ENCODE measurements around the gene PCSK2.

Gene PCSK2

GRCh38 chr20:17495826-17496225, 269.0 kb downstream of the PCSK2 start:
- no peaks in the 10 kb centered on the region for H3K36me3 ChIP-seq (ENCODE audit: control insufficient read depth, insufficient read depth, low read length)
- H3K4me3 ChIP-seq (ENCODE audit: low read depth, low read length) = no peak overlapping the region
- H3K4me1 ChIP-seq (ENCODE audit: control insufficient read depth, insufficient read depth, low read length) = no peaks in the 10 kb centered on the region
- H3K9me3 ChIP-seq (ENCODE audit: control insufficient read depth, insufficient read depth, low read depth, low read length) = no peaks in the 10 kb centered on the region
- H3K27me3 ChIP-seq (ENCODE audit: control insufficient read depth, insufficient read depth, low read length) = no peaks in the 10 kb centered on the region
- no peak overlapping the region for H3K9ac ChIP-seq (ENCODE audit: low read length)
- H3K27ac ChIP-seq (ENCODE audit: low read depth, low read length) = no peak overlapping the region

GRCh38 chr20:17497821-17498580, 271.2 kb downstream of the PCSK2 start:
- Histone ChIP-seq H3K4me3 (ENCODE audit: low read depth, low read length) (no peak overlapping the region), H3K36me3 (ENCODE audit: control insufficient read depth, insufficient read depth, low read length) (no peaks in the 10 kb centered on the region), H3K27me3 (ENCODE audit: control insufficient read depth, insufficient read depth, low read length) (no peaks in the 10 kb centered on the region), H3K27ac (ENCODE audit: low read depth, low read length) (no peak overlapping the region), H3K4me1 (ENCODE audit: control insufficient read depth, insufficient read depth, low read length) (no peaks in the 10 kb centered on the region), H3K9ac (ENCODE audit: low read length) (no peak overlapping the region), H3K9me3 (ENCODE audit: control insufficient read depth, insufficient read depth, low read depth, low read length) (no peaks in the 10 kb centered on the region)

- H3K9ac ChIP-seq (ENCODE audit: low read length) = no peak overlapping the region
- no peak overlapping the region for H3K27ac ChIP-seq (ENCODE audit: low read depth, low read length)
- no peak overlapping the region for H3K4me3 ChIP-seq (ENCODE audit: low read depth, low read length)
- H3K9me3 ChIP-seq (ENCODE audit: control insufficient read depth, insufficient read depth, low read depth, low read length) = no peaks in the 10 kb centered on the region
- H3K27me3 ChIP-seq (ENCODE audit: control insufficient read depth, insufficient read depth, low read length) = no peaks in the 10 kb centered on the region
- no peaks in the 10 kb centered on the region for H3K4me1 ChIP-seq (ENCODE audit: control insufficient read depth, insufficient read depth, low read length)
- H3K36me3 ChIP-seq (ENCODE audit: control insufficient read depth, insufficient read depth, low read length) = no peaks in the 10 kb centered on the region
Measured at GRCh38 chr20:17498641-17499040, 271.8 kb downstream of the PCSK2 start.

GRCh38 chr20:17499041-17499440, 272.2 kb downstream of the PCSK2 start:
- Histone ChIP-seq H3K9me3 (ENCODE audit: control insufficient read depth, insufficient read depth, low read depth, low read length) (no peaks in the 10 kb centered on the region), H3K36me3 (ENCODE audit: control insufficient read depth, insufficient read depth, low read length) (no peaks in the 10 kb centered on the region)

GRCh38 chr20:17500271-17500670, 273.4 kb downstream of the PCSK2 start:
- Histone ChIP-seq H3K9me3 (ENCODE audit: control insufficient read depth, insufficient read depth, low read depth, low read length) (no peaks in the 10 kb centered on the region), H3K4me1 (ENCODE audit: control insufficient read depth, insufficient read depth, low read length) (peaks cover 9% of the 10 kb centered on the region), H3K4me3 (ENCODE audit: low read depth, low read length) (no peak overlapping the region), H3K9ac (ENCODE audit: low read length) (no peak overlapping the region), H3K27ac (ENCODE audit: low read depth, low read length) (no peak overlapping the region), H3K27me3 (ENCODE audit: control insufficient read depth, insufficient read depth, low read length) (no peaks in the 10 kb centered on the region), H3K36me3 (ENCODE audit: control insufficient read depth, insufficient read depth, low read length) (no peaks in the 10 kb centered on the region)

More at GRCh38 chr20:17499041-17499440, 272.2 kb downstream of the PCSK2 start:
- Histone ChIP-seq H3K9ac (ENCODE audit: low read length) (no peak overlapping the region), H3K27ac (ENCODE audit: low read depth, low read length) (no peak overlapping the region), H3K4me3 (ENCODE audit: low read depth, low read length) (no peak overlapping the region), H3K4me1 (ENCODE audit: control insufficient read depth, insufficient read depth, low read length) (no peaks in the 10 kb centered on the region), H3K27me3 (ENCODE audit: control insufficient read depth, insufficient read depth, low read length) (no peaks in the 10 kb centered on the region)

- Histone ChIP-seq H3K36me3 (ENCODE audit: control insufficient read depth, insufficient read depth, low read length) (no peaks in the 10 kb centered on the region), H3K9ac (ENCODE audit: low read length) (no peak overlapping the region), H3K27ac (ENCODE audit: low read depth, low read length) (no peak overlapping the region), H3K9me3 (ENCODE audit: control insufficient read depth, insufficient read depth, low read depth, low read length) (no peaks in the 10 kb centered on the region), H3K27me3 (ENCODE audit: control insufficient read depth, insufficient read depth, low read length) (no peaks in the 10 kb centered on the region), H3K4me3 (ENCODE audit: low read depth, low read length) (no peak overlapping the region), H3K4me1 (ENCODE audit: control insufficient read depth, insufficient read depth, low read length) (peaks cover 10% of the 10 kb centered on the region)
Measured at GRCh38 chr20:17500826-17501225, 274.0 kb downstream of the PCSK2 start.

GRCh38 chr20:17501701-17502100, 274.9 kb downstream of the PCSK2 start:
- H3K4me1 ChIP-seq (ENCODE audit: control insufficient read depth, insufficient read depth, low read length) = peaks cover 10% of the 10 kb centered on the region
- no peak overlapping the region for H3K4me3 ChIP-seq (ENCODE audit: low read depth, low read length)
- no peak overlapping the region for H3K9ac ChIP-seq (ENCODE audit: low read length)
- H3K9me3 ChIP-seq (ENCODE audit: control insufficient read depth, insufficient read depth, low read depth, low read length) = no peaks in the 10 kb centered on the region
- H3K27me3 ChIP-seq (ENCODE audit: control insufficient read depth, insufficient read depth, low read length) = no peaks in the 10 kb centered on the region
- no peaks in the 10 kb centered on the region for H3K36me3 ChIP-seq (ENCODE audit: control insufficient read depth, insufficient read depth, low read length)
- no peak overlapping the region for H3K27ac ChIP-seq (ENCODE audit: low read depth, low read length)

- Histone ChIP-seq H3K4me1 (ENCODE audit: control insufficient read depth, insufficient read depth, low read length) (peaks cover 10% of the 10 kb centered on the region), H3K9me3 (ENCODE audit: control insufficient read depth, insufficient read depth, low read depth, low read length) (no peaks in the 10 kb centered on the region), H3K27me3 (ENCODE audit: control insufficient read depth, insufficient read depth, low read length) (no peaks in the 10 kb centered on the region), H3K9ac (ENCODE audit: low read length) (no peak overlapping the region), H3K27ac (ENCODE audit: low read depth, low read length) (no peak overlapping the region), H3K36me3 (ENCODE audit: control insufficient read depth, insufficient read depth, low read length) (no peaks in the 10 kb centered on the region), H3K4me3 (ENCODE audit: low read depth, low read length) (no peak overlapping the region)
Measured at GRCh38 chr20:17502105-17502504, 275.3 kb downstream of the PCSK2 start.

- Histone ChIP-seq H3K9me3 (ENCODE audit: control insufficient read depth, insufficient read depth, low read depth, low read length) (no peaks in the 10 kb centered on the region), H3K9ac (ENCODE audit: low read length) (no peak overlapping the region), H3K27me3 (ENCODE audit: control insufficient read depth, insufficient read depth, low read length) (no peaks in the 10 kb centered on the region), H3K4me1 (ENCODE audit: control insufficient read depth, insufficient read depth, low read length) (peaks cover 10% of the 10 kb centered on the region), H3K4me3 (ENCODE audit: low read depth, low read length) (no peak overlapping the region), H3K27ac (ENCODE audit: low read depth, low read length) (no peak overlapping the region), H3K36me3 (ENCODE audit: control insufficient read depth, insufficient read depth, low read length) (no peaks in the 10 kb centered on the region)
Measured at GRCh38 chr20:17503301-17504065, 276.6 kb downstream of the PCSK2 start.

GRCh38 chr20:17504066-17504897, 277.4 kb downstream of the PCSK2 start:
- Histone ChIP-seq H3K27ac (ENCODE audit: low read depth, low read length) (no peak overlapping the region), H3K4me1 (ENCODE audit: control insufficient read depth, insufficient read depth, low read length) (peaks cover 10% of the 10 kb centered on the region), H3K9me3 (ENCODE audit: control insufficient read depth, insufficient read depth, low read depth, low read length) (no peaks in the 10 kb centered on the region), H3K36me3 (ENCODE audit: control insufficient read depth, insufficient read depth, low read length) (no peaks in the 10 kb centered on the region), H3K4me3 (ENCODE audit: low read depth, low read length) (peak overlapping the region; percentile 52), H3K27me3 (ENCODE audit: control insufficient read depth, insufficient read depth, low read length) (no peaks in the 10 kb centered on the region), H3K9ac (ENCODE audit: low read length) (no peak overlapping the region)

Data from HUES6 (cell line).